IMR-90 (cell line): ENCODE data around the gene OPCML. TPM values are rescaled to one million over a fixed set of nuclear protein-coding genes. Genes with fewer than 3 reads are reported as not detected.

ENCODE experiments used
- ATAC-seq: fragments of 200-7000 bp; cut with Tn5 transposase; 2 replicates; pipeline ENCODE4 v1.9.1; 2020; ENCODE audit warnings: low read depth, mild to moderate bottlenecking, moderate library complexity
- BruUV-seq: library from RNA; stranded (reverse); fragments of 400-500 nt; replicated peaks from 2 replicates; lab custom pipeline; 2021; lab: Mats Ljungman, UMichigan
- CTCF ChIA-PET: fragments of 300-600 bp; formaldehyde crosslinking; extraction: SDS; loops from one replicate; lab custom pipeline; 2021; ENCODE audit warnings: antibody characterized with exemption; lab: Yijun Ruan, JAX
- POLR2A ChIA-PET: fragments of 300-600 bp; sonication (Branson Sonifier 250); formaldehyde crosslinking; loops from one replicate; lab custom pipeline; 2022; ENCODE audit warnings: antibody characterized with exemption; ENCODE audit not compliant: unreplicated experiment; lab: Charles Lee
- DNase-seq: peaks from one replicate; pipeline ENCODE4 v3.0.0; 2013
- H2AFZ ChIP-seq: replicated peaks from 2 replicates; pipeline ENCODE3; 2013; ENCODE audit warnings: low read length, mild to moderate bottlenecking; ENCODE audit not compliant: poor library complexity
- H2AK5ac ChIP-seq: 2 replicates; pipeline ENCODE4 v1.6.1; 2013; ENCODE audit warnings: low read depth, low read length, inconsistent platforms
- H2AK9ac ChIP-seq: replicated peaks from 2 replicates; pipeline ENCODE3; 2013; ENCODE audit warnings: mild to moderate bottlenecking, low read depth, low read length, moderate library complexity; ENCODE audit not compliant: poor library complexity
- H2BK120ac ChIP-seq: 2 replicates; pipeline ENCODE4 v1.6.1; 2013; ENCODE audit warnings: low read depth, low read length, inconsistent platforms
- H2BK15ac ChIP-seq: 3 replicates; pipeline ENCODE4 v1.6.1; 2013; ENCODE audit warnings: low read depth, low read length, inconsistent platforms
- H2BK20ac ChIP-seq: 2 replicates; pipeline ENCODE4 v1.6.1; 2013; ENCODE audit warnings: low read depth, mild to moderate bottlenecking, inconsistent platforms, low read length, moderate library complexity
- H2BK5ac ChIP-seq: 2 replicates; pipeline ENCODE4 v1.6.1; 2013; ENCODE audit warnings: mild to moderate bottlenecking, low read depth, low read length, inconsistent platforms; ENCODE audit not compliant: poor library complexity, severe bottlenecking
- H3K14ac ChIP-seq: replicated peaks from 2 replicates; pipeline ENCODE4 v1.6.1; 2013; ENCODE audit warnings: low read depth, low read length, inconsistent platforms
- H3K18ac ChIP-seq: 2 replicates; pipeline ENCODE4 v1.6.1; 2013; ENCODE audit warnings: low read depth, low read length, control low read depth
- H3K23ac ChIP-seq: 2 replicates; pipeline ENCODE4 v1.6.1; 2013; ENCODE audit warnings: low read depth, low read length, inconsistent platforms
- H3K27ac ChIP-seq: 2 replicates; pipeline ENCODE4 v1.5.1; 2013; ENCODE audit warnings: mild to moderate bottlenecking, control low read depth, low read length; ENCODE audit not compliant: insufficient read depth
- H3K27me3 ChIP-seq: 2 replicates; pipeline ENCODE4 v1.6.1; 2013; ENCODE audit warnings: low read length; ENCODE audit not compliant: control insufficient read depth, insufficient read depth
- H3K36me3 ChIP-seq: 2 replicates; pipeline ENCODE4 v1.6.1; 2013; ENCODE audit warnings: low read length, mixed read lengths; ENCODE audit not compliant: control insufficient read depth, insufficient read depth
- H3K4ac ChIP-seq: 2 replicates; pipeline ENCODE4 v1.6.1; 2013; ENCODE audit warnings: low read depth, low read length, inconsistent platforms
- H3K4me1 ChIP-seq: 2 replicates; pipeline ENCODE4 v1.6.1; 2013; ENCODE audit warnings: low read length, mixed read lengths; ENCODE audit not compliant: control insufficient read depth, insufficient read depth
- H3K4me2 ChIP-seq: 2 replicates; pipeline ENCODE4 v1.6.1; 2013; ENCODE audit warnings: low read depth, mild to moderate bottlenecking, control low read depth, low read length, moderate library complexity
- H3K4me3 ChIP-seq: 2 replicates; pipeline ENCODE4 v1.5.1; 2013; ENCODE audit warnings: low read depth, mild to moderate bottlenecking, control low read depth, low read length, moderate library complexity; ENCODE audit not compliant: insufficient read depth
- H3K56ac ChIP-seq: 2 replicates; pipeline ENCODE4 v1.6.1; 2013; ENCODE audit warnings: low read length, inconsistent platforms; ENCODE audit not compliant: insufficient read depth; ENCODE audit errors: extremely low read depth
- H3K79me1 ChIP-seq, 2 experiments: 2 replicates each; pipeline ENCODE4 v1.6.1; 2013; ENCODE audit warnings: low read length in 2 of 2, inconsistent platforms in 1 of 2, low read depth in 1 of 2
- H3K9ac ChIP-seq: 2 replicates; pipeline ENCODE4 v1.6.1; 2013; ENCODE audit warnings: low read depth, low read length, control low read depth
- H3K9me1 ChIP-seq: 2 replicates; pipeline ENCODE4 v1.6.1; 2013; ENCODE audit warnings: low read length, inconsistent platforms; ENCODE audit not compliant: insufficient read depth
- H3K9me3 ChIP-seq: 2 replicates; pipeline ENCODE4 v1.6.1; 2013; ENCODE audit warnings: low read length; ENCODE audit not compliant: control insufficient read depth, insufficient read depth
- H4K20me1 ChIP-seq: 2 replicates; pipeline ENCODE4 v1.6.1; 2013; ENCODE audit warnings: low read length, inconsistent platforms; ENCODE audit not compliant: insufficient read depth
- H4K5ac ChIP-seq: 2 replicates; pipeline ENCODE4 v1.6.1; 2013; ENCODE audit warnings: mild to moderate bottlenecking, low read depth, low read length, control low read depth
- H4K8ac ChIP-seq, 2 experiments: 2 replicates each; pipeline ENCODE4 v1.6.1; 2013; ENCODE audit warnings: low read depth in 2 of 2, low read length in 2 of 2, control low read depth in 1 of 2, inconsistent platforms in 1 of 2
- H4K91ac ChIP-seq: 2 replicates; pipeline ENCODE4 v1.6.1; 2013; ENCODE audit warnings: low read depth, low read length, inconsistent platforms; ENCODE audit not compliant: insufficient read depth
- BHLHE40 ChIP-seq: fragments of 150-350 bp; IDR thresholded peaks from 2 replicates; pipeline ENCODE4 v1.6.1; 2016; ENCODE audit warnings: mild to moderate bottlenecking, low read depth, low read length
- CEBPB ChIP-seq: IDR thresholded peaks from 2 replicates; pipeline ENCODE4 v1.6.1; 2012; ENCODE audit warnings: low read depth, low read length, improper control_type of control experiment
- CHD1 ChIP-seq: IDR thresholded peaks from 2 replicates; pipeline ENCODE4 v1.6.1; 2012; ENCODE audit warnings: low read depth, low read length, improper control_type of control experiment
- CTCF ChIP-seq: conservative IDR thresholded peaks from 2 replicates; pipeline ENCODE4 v1.5.1; 2012; ENCODE audit warnings: mild to moderate bottlenecking, low read depth, low read length, improper control_type of control experiment
- FOS ChIP-seq: fragments of 150-350 bp; IDR thresholded peaks from 2 replicates; pipeline ENCODE4 v1.6.1; 2016; ENCODE audit warnings: low read depth, low read length
- MXI1 ChIP-seq: IDR thresholded peaks from 2 replicates; pipeline ENCODE4 v1.6.1; 2012; ENCODE audit warnings: low read depth, mild to moderate bottlenecking, low read length, moderate library complexity, borderline replicate concordance
- NFE2L2 ChIP-seq: fragments of 150-350 bp; IDR thresholded peaks from 2 replicates; pipeline ENCODE4 v1.6.1; 2016; ENCODE audit warnings: low read depth, mild to moderate bottlenecking, low read length
- POLR2A ChIP-seq: IDR thresholded peaks from 2 replicates; pipeline ENCODE4 v1.6.1; 2012; ENCODE audit warnings: mild to moderate bottlenecking, low read depth, low read length
- RAD21 ChIP-seq: IDR thresholded peaks from 2 replicates; pipeline ENCODE4 v1.6.1; 2012; ENCODE audit warnings: low read length, improper control_type of control experiment
- SMC3 ChIP-seq: fragments of 150-350 bp; IDR thresholded peaks from 2 replicates; pipeline ENCODE4 v1.6.1; 2016; ENCODE audit warnings: low read depth, mild to moderate bottlenecking, antibody characterized with exemption, low read length, moderate library complexity
- USF2 ChIP-seq: fragments of 150-350 bp; IDR thresholded peaks from 2 replicates; pipeline ENCODE4 v1.6.1; 2017; ENCODE audit warnings: mild to moderate bottlenecking, antibody characterized with exemption, low read length, low read depth
- WGBS, 2 experiments: methylation state at CpG; one replicate each; pipeline versions ENCODE4 v1.1.5 to v1.1.7; 2013; ENCODE audit warnings: missing lambda C conversion rate in 2 of 2; ENCODE audit not compliant: insufficient read length in 1 of 2; ENCODE audit errors: extremely low coverage in 2 of 2; 5-methylcytosine and 5-hydroxymethylcytosine counted together
- dilution Hi-C: fragments of 300-500 bp; cut with HindIII; formaldehyde crosslinking; loops from one replicate; pipeline ENCODE4 v1.14.3; 2018; ENCODE audit warnings: low sequenced_read_pairs; ENCODE audit not compliant: unreplicated experiment
- in situ Hi-C: fragments of 300-500 bp; cut with MboI; formaldehyde crosslinking; loops from 3 replicates; pipeline ENCODE4 v1.14.3; 2019; ENCODE audit warnings: low sequenced_read_pairs, inconsistent platforms, mixed read lengths
- intact Hi-C: fragments of 100-400 bp; cut with micrococcal nuclease; formaldehyde crosslinking; loops from 2 replicates; pipeline ENCODE4 v1.10.0; 2022
- polyA plus RNA-seq, 3 experiments: library from polyadenylated mRNA; depleted of rRNA; stranded (reverse); fragments of >200 nt; gene quantifications; 2 replicates each; pipeline ENCODE4 v1.2.3, GENCODE V29; 2012; ENCODE audit warnings: low replicate concordance in 1 of 3
- total RNA-seq: library from RNA; depleted of rRNA; stranded (reverse); fragments of >200 nt; gene quantifications from 2 replicates; pipeline ENCODE4 v1.2.3, GENCODE V29; 2012

The OPCML gene
- total and polyA plus RNA-seq, 2 of the 4 experiments (the other 2 are of a cell fraction) = under 0.01 to 2.6 TPM

GRCh38 chr11:132999031-132999430 lies 533.3 kb downstream of the OPCML start:
- Histone ChIP-seq H2BK5ac (no peak overlapping the region), H3K4me1 (no peaks in the 10 kb centered on the region), H2AK5ac (no peak overlapping the region), H2BK20ac (no peak overlapping the region), H3K9me1 (no peaks in the 10 kb centered on the region), H3K9me3 (no peaks in the 10 kb centered on the region; the same call in 1 of the 2 replicates), H3K79me1 (no peaks in the 10 kb centered on the region), H3K23ac (no peak overlapping the region), H4K91ac (no peak overlapping the region), H3K27ac (no peak overlapping the region), H4K5ac (no peak overlapping the region), H3K27me3 (no peaks in the 10 kb centered on the region; the same call in 1 of the 2 replicates), H3K4me3 (no peak overlapping the region), H3K14ac (no peak overlapping the region), H3K4ac (no peak overlapping the region), H2BK120ac (no peak overlapping the region), H2AFZ (no peak overlapping the region), H3K56ac (no peak overlapping the region), H2BK15ac (no peak overlapping the region), H4K8ac (no peak overlapping the region), H4K20me1 (no peaks in the 10 kb centered on the region), H3K4me2 (no peak overlapping the region), H3K18ac (no peak overlapping the region), H3K36me3 (no peaks in the 10 kb centered on the region), H2AK9ac (no peak overlapping the region), H3K9ac (no peak overlapping the region)
- TF ChIP-seq BHLHE40 = no peak
- TF ChIP-seq CEBPB = no peak
- no peak for TF ChIP-seq CHD1
- TF ChIP-seq CTCF = no peak
- no peak for TF ChIP-seq MXI1
- no peak for TF ChIP-seq POLR2A
- TF ChIP-seq RAD21 = no peak
- TF ChIP-seq SMC3 = no peak
- no peak for TF ChIP-seq FOS
- TF ChIP-seq USF2 = no peak
- no peak for TF ChIP-seq NFE2L2
- no TSS peak for BruUV-seq
- WGBS, 2 experiments = no CpG with 5 or more reads among the region's 5 CpGs
- POLR2A ChIA-PET = no interaction called here
- ATAC-seq (no peak), DNase-seq (no peak)
- in situ Hi-C loops (no loop called here), dilution Hi-C loops (no loop called here), intact Hi-C loops (no loop called here)
- CTCF ChIA-PET = no interaction called here
